NCI-H2107 treated with DMSO at 0.1 percent for 48 hours (cell line): ENCODE measurements around the gene LY6G5C.
"Not testable (repeated sequence)": the region's sequence is repeated elsewhere in the genome, so short reads cannot be mapped to it uniquely, and the experiment has no call there.

ENCODE experiments used
- DNase-seq: peaks from one replicate; lab custom pipeline; 2025; ENCODE audit not compliant: unreplicated experiment; lab: John Stamatoyannopoulos, UW

The LY6G5C gene

GRCh38 chr6:31715022-31715958 lies 34.4 kb upstream of the LY6G5C start, which contains the start of gene LY6G6D:
LY6G6D (plus strand) TSS chr6:31715348; CDS start chr6:31715356, 8 bp downstream.
- DNase-seq = no peak

- DNase-seq = no peak
Measured at GRCh38 chr6:31713991-31714684, 33.3 kb upstream of the LY6G5C start.

- DNase-seq = no peak
Measured at GRCh38 chr6:31713465-31713864, 32.6 kb upstream of the LY6G5C start.

- no peak for DNase-seq
Measured at GRCh38 chr6:31712296-31712695, 31.4 kb upstream of the LY6G5C start.

GRCh38 chr6:31711233-31711632 lies 30.4 kb upstream of the LY6G5C start:
- DNase-seq = no peak

- DNase-seq = no peak
Measured at GRCh38 chr6:31710523-31711219, 29.8 kb upstream of the LY6G5C start.

GRCh38 chr6:31709157-31709556 lies 28.3 kb upstream of the LY6G5C start:
- DNase-seq = not testable (repeated sequence)

GRCh38 chr6:31708224-31708623 lies 27.4 kb upstream of the LY6G5C start:
- DNase-seq = no peak

GRCh38 chr6:31707701-31708100 lies 26.8 kb upstream of the LY6G5C start:
- DNase-seq = no peak

GRCh38 chr6:31706599-31706998 lies 25.7 kb upstream of the LY6G5C start, which contains the start of gene LY6G6F:
LY6G6F (plus strand) TSS chr6:31706866; CDS start chr6:31706907, 41 bp downstream.
- no peak for DNase-seq

- DNase-seq = no peak
Measured at GRCh38 chr6:31705931-31706330, 25.1 kb upstream of the LY6G5C start.

GRCh38 chr6:31702819-31703716 lies 22.2 kb upstream of the LY6G5C start, which contains the start of gene ABHD16A:
ABHD16A (minus strand) TSS chr6:31703324; CDS start chr6:31703281, 43 bp downstream.
- peak; percentile 82 for DNase-seq

GRCh38 chr6:31702405-31702818 lies 21.5 kb upstream of the LY6G5C start:
- no peak for DNase-seq

GRCh38 chr6:31701666-31702404 lies 21.0 kb upstream of the LY6G5C start:
- DNase-seq = peak; percentile 17

GRCh38 chr6:31700740-31701401 lies 20.0 kb upstream of the LY6G5C start:
- no peak for DNase-seq

- peak; percentile 17 for DNase-seq
Measured at GRCh38 chr6:31697555-31697954, 16.7 kb upstream of the LY6G5C start.

GRCh38 chr6:31693535-31693934 lies 12.7 kb upstream of the LY6G5C start:
- DNase-seq = no peak

- no peak for DNase-seq
Measured at GRCh38 chr6:31692886-31693285, 12.0 kb upstream of the LY6G5C start.

- no peak for DNase-seq
Measured at GRCh38 chr6:31692353-31692752, 11.5 kb upstream of the LY6G5C start.
